Epithelial cell of esophagus (primary cell): ENCODE measurements around the gene PALM.

Source experiments
- DNase-seq: peaks from one replicate; pipeline ENCODE4 v3.0.0; 2010; ENCODE audit warnings: low read depth
- H3K4me3 ChIP-seq: 2 replicates; pipeline ENCODE4 v1.5.1; 2011; ENCODE audit warnings: mild to moderate bottlenecking, low read length, control low read depth
- CTCF ChIP-seq: IDR thresholded peaks from 2 replicates; pipeline ENCODE4 v1.5.1; 2011; ENCODE audit warnings: low read depth, mild to moderate bottlenecking, low read length, control low read depth, inconsistent platforms; ENCODE audit not compliant: insufficient read depth; ENCODE audit errors: missing control alignments

Gene PALM

GRCh38 chr19:746956-747355 is 38.2 kb downstream of the PALM start:
- no peak for TF ChIP-seq CTCF
- H3K4me3 ChIP-seq, result no peak overlapping the region
- DNase-seq, result no peak

- DNase-seq, result no peak
- no peak for TF ChIP-seq CTCF
- H3K4me3 ChIP-seq, result no peak overlapping the region
Observed at GRCh38 chr19:747432-748273, 38.9 kb downstream of the PALM start.

- no peak overlapping the region for H3K4me3 ChIP-seq
- DNase-seq, result no peak
- TF ChIP-seq CTCF, result no peak
Observed at GRCh38 chr19:748274-748598, 39.5 kb downstream of the PALM start.

GRCh38 chr19:749811-750210 is 41.1 kb downstream of the PALM start:
- no peak for DNase-seq
- H3K4me3 ChIP-seq, result no peak overlapping the region
- TF ChIP-seq CTCF, result no peak

GRCh38 chr19:750640-751423 is 42.1 kb downstream of the PALM start, which contains the start of gene MISP:
Gene MISP, plus strand, starts transcription at chr19:751112. Its CDS starts 5,835 bp downstream, at chr19:756947.
- peak within 1 kb of the TSS; percentile 69 for H3K4me3 ChIP-seq
- TF ChIP-seq CTCF, result no peak

GRCh38 chr19:751501-752341 is 43.0 kb downstream of the PALM start:
- H3K4me3 ChIP-seq, result peak overlapping the region; percentile 69
- DNase-seq, result peak; percentile 91
- no peak for TF ChIP-seq CTCF

More at GRCh38 chr19:750640-751423, 42.1 kb downstream of the PALM start, which contains the start of gene MISP:
- DNase-seq, result peak; percentile 77
